IMR-90 (cell line): ENCODE results near the gene NIPSNAP3A. TPM values are rescaled to one million over a fixed set of nuclear protein-coding genes. Genes with fewer than 3 reads are reported as not detected.

ENCODE experiments used
- ATAC-seq: fragments of 200-7000 bp; cut with Tn5 transposase; 2 replicates; pipeline ENCODE4 v1.9.1; 2020; ENCODE audit warnings: low read depth, mild to moderate bottlenecking, moderate library complexity
- BruUV-seq: library from RNA; stranded (reverse); fragments of 400-500 nt; replicated peaks from 2 replicates; lab custom pipeline; 2021; lab: Mats Ljungman, UMichigan
- CTCF ChIA-PET: fragments of 300-600 bp; formaldehyde crosslinking; extraction: SDS; loops from one replicate; lab custom pipeline; 2021; ENCODE audit warnings: antibody characterized with exemption; lab: Yijun Ruan, JAX
- POLR2A ChIA-PET: fragments of 300-600 bp; sonication (Branson Sonifier 250); formaldehyde crosslinking; loops from one replicate; lab custom pipeline; 2022; ENCODE audit warnings: antibody characterized with exemption; ENCODE audit not compliant: unreplicated experiment; lab: Charles Lee
- DNase-seq: peaks from one replicate; pipeline ENCODE4 v3.0.0; 2013
- H2AFZ ChIP-seq: replicated peaks from 2 replicates; pipeline ENCODE3; 2013; ENCODE audit warnings: low read length, mild to moderate bottlenecking; ENCODE audit not compliant: poor library complexity
- H2AK5ac ChIP-seq: 2 replicates; pipeline ENCODE4 v1.6.1; 2013; ENCODE audit warnings: low read depth, low read length, inconsistent platforms
- H2AK9ac ChIP-seq: replicated peaks from 2 replicates; pipeline ENCODE3; 2013; ENCODE audit warnings: mild to moderate bottlenecking, low read depth, low read length, moderate library complexity; ENCODE audit not compliant: poor library complexity
- H2BK120ac ChIP-seq: 2 replicates; pipeline ENCODE4 v1.6.1; 2013; ENCODE audit warnings: low read depth, low read length, inconsistent platforms
- H2BK15ac ChIP-seq: 3 replicates; pipeline ENCODE4 v1.6.1; 2013; ENCODE audit warnings: low read depth, low read length, inconsistent platforms
- H2BK20ac ChIP-seq: 2 replicates; pipeline ENCODE4 v1.6.1; 2013; ENCODE audit warnings: low read depth, mild to moderate bottlenecking, inconsistent platforms, low read length, moderate library complexity
- H2BK5ac ChIP-seq: 2 replicates; pipeline ENCODE4 v1.6.1; 2013; ENCODE audit warnings: mild to moderate bottlenecking, low read depth, low read length, inconsistent platforms; ENCODE audit not compliant: poor library complexity, severe bottlenecking
- H3K14ac ChIP-seq: replicated peaks from 2 replicates; pipeline ENCODE4 v1.6.1; 2013; ENCODE audit warnings: low read depth, low read length, inconsistent platforms
- H3K18ac ChIP-seq: 2 replicates; pipeline ENCODE4 v1.6.1; 2013; ENCODE audit warnings: low read depth, low read length, control low read depth
- H3K23ac ChIP-seq: 2 replicates; pipeline ENCODE4 v1.6.1; 2013; ENCODE audit warnings: low read depth, low read length, inconsistent platforms
- H3K27ac ChIP-seq: 2 replicates; pipeline ENCODE4 v1.5.1; 2013; ENCODE audit warnings: mild to moderate bottlenecking, control low read depth, low read length; ENCODE audit not compliant: insufficient read depth
- H3K27me3 ChIP-seq: 2 replicates; pipeline ENCODE4 v1.6.1; 2013; ENCODE audit warnings: low read length; ENCODE audit not compliant: control insufficient read depth, insufficient read depth
- H3K36me3 ChIP-seq: 2 replicates; pipeline ENCODE4 v1.6.1; 2013; ENCODE audit warnings: low read length, mixed read lengths; ENCODE audit not compliant: control insufficient read depth, insufficient read depth
- H3K4ac ChIP-seq: 2 replicates; pipeline ENCODE4 v1.6.1; 2013; ENCODE audit warnings: low read depth, low read length, inconsistent platforms
- H3K4me1 ChIP-seq: 2 replicates; pipeline ENCODE4 v1.6.1; 2013; ENCODE audit warnings: low read length, mixed read lengths; ENCODE audit not compliant: control insufficient read depth, insufficient read depth
- H3K4me2 ChIP-seq: 2 replicates; pipeline ENCODE4 v1.6.1; 2013; ENCODE audit warnings: low read depth, mild to moderate bottlenecking, control low read depth, low read length, moderate library complexity
- H3K4me3 ChIP-seq: 2 replicates; pipeline ENCODE4 v1.5.1; 2013; ENCODE audit warnings: low read depth, mild to moderate bottlenecking, control low read depth, low read length, moderate library complexity; ENCODE audit not compliant: insufficient read depth
- H3K56ac ChIP-seq: 2 replicates; pipeline ENCODE4 v1.6.1; 2013; ENCODE audit warnings: low read length, inconsistent platforms; ENCODE audit not compliant: insufficient read depth; ENCODE audit errors: extremely low read depth
- H3K79me1 ChIP-seq, 2 experiments: 2 replicates each; pipeline ENCODE4 v1.6.1; 2013; ENCODE audit warnings: low read length in 2 of 2, inconsistent platforms in 1 of 2, low read depth in 1 of 2
- H3K9ac ChIP-seq: 2 replicates; pipeline ENCODE4 v1.6.1; 2013; ENCODE audit warnings: low read depth, low read length, control low read depth
- H3K9me1 ChIP-seq: 2 replicates; pipeline ENCODE4 v1.6.1; 2013; ENCODE audit warnings: low read length, inconsistent platforms; ENCODE audit not compliant: insufficient read depth
- H3K9me3 ChIP-seq: 2 replicates; pipeline ENCODE4 v1.6.1; 2013; ENCODE audit warnings: low read length; ENCODE audit not compliant: control insufficient read depth, insufficient read depth
- H4K20me1 ChIP-seq: 2 replicates; pipeline ENCODE4 v1.6.1; 2013; ENCODE audit warnings: low read length, inconsistent platforms; ENCODE audit not compliant: insufficient read depth
- H4K5ac ChIP-seq: 2 replicates; pipeline ENCODE4 v1.6.1; 2013; ENCODE audit warnings: mild to moderate bottlenecking, low read depth, low read length, control low read depth
- H4K8ac ChIP-seq, 2 experiments: 2 replicates each; pipeline ENCODE4 v1.6.1; 2013; ENCODE audit warnings: low read depth in 2 of 2, low read length in 2 of 2, control low read depth in 1 of 2, inconsistent platforms in 1 of 2
- H4K91ac ChIP-seq: 2 replicates; pipeline ENCODE4 v1.6.1; 2013; ENCODE audit warnings: low read depth, low read length, inconsistent platforms; ENCODE audit not compliant: insufficient read depth
- CEBPB ChIP-seq: IDR thresholded peaks from 2 replicates; pipeline ENCODE4 v1.6.1; 2012; ENCODE audit warnings: low read depth, low read length, improper control_type of control experiment
- FOS ChIP-seq: fragments of 150-350 bp; IDR thresholded peaks from 2 replicates; pipeline ENCODE4 v1.6.1; 2016; ENCODE audit warnings: low read depth, low read length
- RCOR1 ChIP-seq: IDR thresholded peaks from 2 replicates; pipeline ENCODE4 v1.6.1; 2012; ENCODE audit warnings: mild to moderate bottlenecking, low read length, improper control_type of control experiment; ENCODE audit not compliant: insufficient replicate concordance
- SMC3 ChIP-seq: fragments of 150-350 bp; IDR thresholded peaks from 2 replicates; pipeline ENCODE4 v1.6.1; 2016; ENCODE audit warnings: low read depth, mild to moderate bottlenecking, antibody characterized with exemption, low read length, moderate library complexity
- WGBS, 2 experiments: methylation state at CpG; one replicate each; pipeline versions ENCODE4 v1.1.5 to v1.1.7; 2013; ENCODE audit warnings: missing lambda C conversion rate in 2 of 2; ENCODE audit not compliant: insufficient read length in 1 of 2; ENCODE audit errors: extremely low coverage in 2 of 2; 5-methylcytosine and 5-hydroxymethylcytosine counted together
- dilution Hi-C: fragments of 300-500 bp; cut with HindIII; formaldehyde crosslinking; loops from one replicate; pipeline ENCODE4 v1.14.3; 2018; ENCODE audit warnings: low sequenced_read_pairs; ENCODE audit not compliant: unreplicated experiment
- in situ Hi-C: fragments of 300-500 bp; cut with MboI; formaldehyde crosslinking; loops from 3 replicates; pipeline ENCODE4 v1.14.3; 2019; ENCODE audit warnings: low sequenced_read_pairs, inconsistent platforms, mixed read lengths
- intact Hi-C: fragments of 100-400 bp; cut with micrococcal nuclease; formaldehyde crosslinking; loops from 2 replicates; pipeline ENCODE4 v1.10.0; 2022
- polyA plus RNA-seq, 3 experiments: library from polyadenylated mRNA; depleted of rRNA; stranded (reverse); fragments of >200 nt; gene quantifications; 2 replicates each; pipeline ENCODE4 v1.2.3, GENCODE V29; 2012; ENCODE audit warnings: low replicate concordance in 1 of 3
- total RNA-seq: library from RNA; depleted of rRNA; stranded (reverse); fragments of >200 nt; gene quantifications from 2 replicates; pipeline ENCODE4 v1.2.3, GENCODE V29; 2012
- TF ChIP-seq, protein P1 (sequence below): fragments of 150-350 bp; IDR thresholded peaks from 2 replicates; pipeline ENCODE4 v1.6.1; 2016; ENCODE audit warnings: low read depth, mild to moderate bottlenecking, low read length, moderate library complexity, borderline replicate concordance

Gene NIPSNAP3A
- total and polyA plus RNA-seq, 2 of the 4 experiments (the other 2 are of a cell fraction), result 21.4 to 32.1 TPM

- no peak overlapping the region for H3K9ac ChIP-seq
- H3K56ac ChIP-seq, result no peak overlapping the region
- H4K91ac ChIP-seq, result no peak overlapping the region
- dilution Hi-C loops, result no loop called here
- H3K36me3 ChIP-seq, result peaks cover 3% of the 10 kb centered on the region; the same call in 1 of the 2 replicates
- no peaks in the 10 kb centered on the region for H3K9me3 ChIP-seq
- intact Hi-C loops, result no loop called here
- TF ChIP-seq, protein P1, sequence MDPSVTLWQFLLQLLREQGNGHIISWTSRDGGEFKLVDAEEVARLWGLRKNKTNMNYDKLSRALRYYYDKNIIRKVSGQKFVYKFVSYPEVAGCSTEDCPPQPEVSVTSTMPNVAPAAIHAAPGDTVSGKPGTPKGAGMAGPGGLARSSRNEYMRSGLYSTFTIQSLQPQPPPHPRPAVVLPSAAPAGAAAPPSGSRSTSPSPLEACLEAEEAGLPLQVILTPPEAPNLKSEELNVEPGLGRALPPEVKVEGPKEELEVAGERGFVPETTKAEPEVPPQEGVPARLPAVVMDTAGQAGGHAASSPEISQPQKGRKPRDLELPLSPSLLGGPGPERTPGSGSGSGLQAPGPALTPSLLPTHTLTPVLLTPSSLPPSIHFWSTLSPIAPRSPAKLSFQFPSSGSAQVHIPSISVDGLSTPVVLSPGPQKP, result no peak
- TF ChIP-seq SMC3, result no peak
- TF ChIP-seq RCOR1, result no peak
- TF ChIP-seq FOS, result no peak
- no peak for TF ChIP-seq CEBPB
- WGBS, 2 experiments, result no CpG with 5 or more reads among the region's 2 CpGs
- no peak overlapping the region for H2BK15ac ChIP-seq
- no peaks in the 10 kb centered on the region for H3K27me3 ChIP-seq
- no peaks in the 10 kb centered on the region for H3K79me1 ChIP-seq
- no peak overlapping the region for H3K23ac ChIP-seq
- H3K4ac ChIP-seq, result no peak overlapping the region
- H4K20me1 ChIP-seq, result no peaks in the 10 kb centered on the region
- H4K8ac ChIP-seq, result no peak overlapping the region
- no peak overlapping the region for H2AK5ac ChIP-seq
- no peak overlapping the region for H2AFZ ChIP-seq
- DNase-seq (no peak), ATAC-seq (no peak)
- no peak overlapping the region for H3K18ac ChIP-seq
- H2AK9ac ChIP-seq, result no peak overlapping the region
- in situ Hi-C loops, result no loop called here
- no peak overlapping the region for H4K5ac ChIP-seq
- H3K27ac ChIP-seq, result no peak overlapping the region
- no peaks in the 10 kb centered on the region for H3K9me1 ChIP-seq
- H2BK120ac ChIP-seq, result no peak overlapping the region
- ChIA-PET CTCF (no interaction called here), POLR2A (no interaction called here)
- H3K14ac ChIP-seq, result no peak overlapping the region
- H3K4me1 ChIP-seq, result no peaks in the 10 kb centered on the region
- H2BK20ac ChIP-seq, result no peak overlapping the region
- H2BK5ac ChIP-seq, result no peak overlapping the region
- BruUV-seq, result no TSS peak
- H3K4me3 ChIP-seq, result no peak overlapping the region
- no peak overlapping the region for H3K4me2 ChIP-seq
These were observed 28.5 kb downstream of the NIPSNAP3A start for GRCh38 chr9:104775976-104776375.
